Activated CD4-positive, alpha-beta T cell treated with anti-CD3 and anti-CD28 coated beads for 36 hours (primary cell): Measurements from ENCODE around the gene ZNF319. TPM values are rescaled to one million over a fixed set of nuclear protein-coding genes. Genes with fewer than 3 reads are reported as not detected.

Experiments
- ATAC-seq: fragments of 200-7000 bp; cut with Tn5 transposase; one replicate; pipeline ENCODE4 v1.10.0; 2021; ENCODE audit warnings: mild to moderate bottlenecking, moderate library complexity
- CTCF ChIA-PET: fragments of 350-600 bp; sonication (Branson Sonifier 250); formaldehyde crosslinking; loops from one replicate; lab custom pipeline; 2021; ENCODE audit warnings: antibody characterized with exemption; lab: Charles Lee
- POLR2A ChIA-PET: fragments of 350-600 bp; sonication (Branson Sonifier 250); formaldehyde crosslinking; loops from one replicate; lab custom pipeline; 2021; ENCODE audit warnings: antibody characterized with exemption, inconsistent platforms; lab: Charles Lee
- DNase-seq: peaks from one replicate; pipeline ENCODE4 v3.0.0-alpha.2; 2020
- H3K27ac Mint-ChIP-seq: one replicate; pipeline ENCODE4 v1.8.0; 2021; ENCODE audit warnings: mixed read lengths
- H3K27me3 Mint-ChIP-seq: one replicate; pipeline ENCODE4 v1.8.0; 2021; ENCODE audit warnings: mixed read lengths
- H3K36me3 Mint-ChIP-seq: one replicate; pipeline ENCODE4 v1.8.0; 2021; ENCODE audit warnings: low read depth, mixed read lengths
- H3K4me1 Mint-ChIP-seq: one replicate; pipeline ENCODE4 v1.8.0; 2021; ENCODE audit warnings: mixed read lengths
- H3K4me3 Mint-ChIP-seq: one replicate; pipeline ENCODE4 v1.8.0; 2021; ENCODE audit warnings: mild to moderate bottlenecking, moderate library complexity, mixed read lengths
- H3K9me3 Mint-ChIP-seq: one replicate; pipeline ENCODE4 v1.8.0; 2021; ENCODE audit warnings: low read depth, mixed read lengths
- intact Hi-C, 2 experiments: fragments of 100-400 bp; cut with DNase I in 1 of 2; cut with micrococcal nuclease in 1 of 2; formaldehyde crosslinking; loops; one replicate each; pipeline versions ENCODE4 v1.14.2 to v1.15.1; 2022 to 2024; cut with DNase I, micrococcal nuclease
- total RNA-seq, 2 experiments: library from RNA; stranded (reverse); gene quantifications; one replicate each; pipeline ENCODE4 v1.2.3, GENCODE V29; 2021

Gene ZNF319
- total RNA-seq, 2 experiments from 2014 or later, result 5.3 to 6.6 TPM

GRCh38 chr16:57950382-57950781 lies 50.1 kb downstream of the ZNF319 start:
- DNase-seq (no peak), ATAC-seq (no peak)
- intact Hi-C loops, result no loop called here
- Mint-ChIP-seq H3K36me3 (no peaks in the 10 kb centered on the region), H3K4me1 (no peaks in the 10 kb centered on the region), H3K27ac (no peak overlapping the region), H3K4me3 (no peak overlapping the region), H3K27me3 (no peaks in the 10 kb centered on the region), H3K9me3 (no peaks in the 10 kb centered on the region)
- POLR2A ChIA-PET, result no interaction called here
- CTCF ChIA-PET, result no interaction called here

GRCh38 chr16:57949595-57950238 lies 50.8 kb downstream of the ZNF319 start:
- ATAC-seq, result no peak
- Mint-ChIP-seq H3K4me1 (no peaks in the 10 kb centered on the region), H3K9me3 (no peaks in the 10 kb centered on the region), H3K4me3 (no peak overlapping the region), H3K36me3 (no peaks in the 10 kb centered on the region), H3K27ac (no peak overlapping the region), H3K27me3 (no peaks in the 10 kb centered on the region)
- DNase-seq, result no peak
- ChIA-PET CTCF (interaction anchor here (0.5 kb wide), 1 partner anchor 59 kb away, joined by 3 read pairs; no protein-coding TSS in a partner anchor), POLR2A (no interaction called here)
- intact Hi-C loops, result no loop called here

DNA sequence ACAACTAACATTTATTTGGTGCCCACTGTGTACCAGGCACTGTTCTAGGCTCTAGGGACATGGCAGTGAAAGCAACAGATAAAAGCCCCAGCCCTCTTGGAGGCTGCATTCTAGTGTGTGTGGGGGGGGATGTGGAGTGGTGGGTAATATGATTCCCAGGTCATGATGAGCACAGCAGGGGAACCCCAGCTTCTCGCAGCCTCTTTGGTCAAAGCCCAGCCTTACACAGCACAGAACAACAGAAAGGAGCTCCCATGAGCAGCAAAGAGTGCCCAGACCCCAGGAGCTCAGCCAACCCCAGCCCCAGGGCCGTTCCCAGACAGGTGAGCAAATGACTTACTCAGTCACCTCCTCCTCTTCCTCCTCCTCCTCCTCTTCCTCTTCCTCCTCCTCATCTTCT lies 51.5 kb downstream of the ZNF319 start:
- intact Hi-C loops, result no loop called here
- Mint-ChIP-seq H3K9me3 (no peaks in the 10 kb centered on the region), H3K27me3 (no peaks in the 10 kb centered on the region), H3K36me3 (no peaks in the 10 kb centered on the region), H3K4me3 (no peak overlapping the region), H3K27ac (no peak overlapping the region), H3K4me1 (no peaks in the 10 kb centered on the region)
- POLR2A ChIA-PET, result no interaction called here
- ATAC-seq (no peak), DNase-seq (no peak)
- CTCF ChIA-PET, result interaction anchor here (0.5 kb wide), 1 partner anchor 60 kb away, joined by 3 read pairs; no protein-coding TSS in a partner anchor

DNA sequence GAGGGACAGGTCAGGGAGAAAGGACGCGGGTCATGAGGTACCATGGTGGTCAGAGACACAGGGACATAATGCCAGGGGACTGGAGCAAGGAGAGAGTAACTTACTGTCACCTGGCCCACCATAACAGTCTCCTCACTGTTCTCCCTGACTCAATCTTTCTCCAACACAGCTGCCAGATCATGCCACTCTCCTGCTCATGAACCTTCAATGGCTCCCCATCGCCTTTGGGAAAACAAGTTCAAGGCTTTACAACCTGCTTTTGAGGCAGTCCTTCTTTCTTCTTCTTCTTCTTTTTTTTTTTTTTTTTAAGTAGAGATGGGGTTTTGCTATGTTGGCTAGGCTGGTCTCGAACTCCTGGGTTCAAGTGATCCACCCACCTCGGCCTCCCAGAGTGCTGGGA lies 52.4 kb downstream of the ZNF319 start:
- POLR2A ChIA-PET, result no interaction called here
- H3K27me3 Mint-ChIP-seq, result no peaks in the 10 kb centered on the region
- H3K36me3 Mint-ChIP-seq, result no peaks in the 10 kb centered on the region
- intact Hi-C loops, result no loop called here
- no peak overlapping the region for H3K4me3 Mint-ChIP-seq
- ATAC-seq, result no peak
- DNase-seq, result no peak
- no peaks in the 10 kb centered on the region for H3K9me3 Mint-ChIP-seq
- no peak overlapping the region for H3K27ac Mint-ChIP-seq
- no peaks in the 10 kb centered on the region for H3K4me1 Mint-ChIP-seq
- CTCF ChIA-PET, result no interaction called here

DNA sequence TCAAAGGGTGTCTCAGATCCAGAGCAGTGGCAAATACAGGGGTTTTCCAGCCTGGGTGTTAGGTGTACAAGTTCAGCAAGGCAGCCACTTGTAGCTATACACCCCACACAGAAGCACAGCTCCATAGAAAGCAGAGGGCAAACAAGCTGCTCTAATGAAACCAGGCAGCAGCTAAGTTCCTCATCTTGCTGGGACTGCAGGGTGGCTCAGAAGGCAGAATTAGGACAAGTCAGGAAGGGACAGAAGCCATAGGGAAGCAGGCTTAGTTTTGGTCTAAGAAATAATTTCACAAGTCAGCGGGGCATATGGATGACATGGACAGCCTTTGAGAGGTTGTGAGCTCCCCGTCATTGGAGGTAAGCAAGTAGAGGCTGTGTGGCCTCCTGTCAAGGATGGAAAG lies 53.2 kb downstream of the ZNF319 start:
- ATAC-seq (no peak), DNase-seq (no peak)
- H3K9me3 Mint-ChIP-seq, result no peaks in the 10 kb centered on the region
- POLR2A ChIA-PET, result no interaction called here
- H3K27me3 Mint-ChIP-seq, result no peaks in the 10 kb centered on the region
- H3K4me3 Mint-ChIP-seq, result no peak overlapping the region
- CTCF ChIA-PET, result no interaction called here
- H3K36me3 Mint-ChIP-seq, result no peaks in the 10 kb centered on the region
- no peaks in the 10 kb centered on the region for H3K4me1 Mint-ChIP-seq
- H3K27ac Mint-ChIP-seq, result no peak overlapping the region
- intact Hi-C loops, result no loop called here

DNA sequence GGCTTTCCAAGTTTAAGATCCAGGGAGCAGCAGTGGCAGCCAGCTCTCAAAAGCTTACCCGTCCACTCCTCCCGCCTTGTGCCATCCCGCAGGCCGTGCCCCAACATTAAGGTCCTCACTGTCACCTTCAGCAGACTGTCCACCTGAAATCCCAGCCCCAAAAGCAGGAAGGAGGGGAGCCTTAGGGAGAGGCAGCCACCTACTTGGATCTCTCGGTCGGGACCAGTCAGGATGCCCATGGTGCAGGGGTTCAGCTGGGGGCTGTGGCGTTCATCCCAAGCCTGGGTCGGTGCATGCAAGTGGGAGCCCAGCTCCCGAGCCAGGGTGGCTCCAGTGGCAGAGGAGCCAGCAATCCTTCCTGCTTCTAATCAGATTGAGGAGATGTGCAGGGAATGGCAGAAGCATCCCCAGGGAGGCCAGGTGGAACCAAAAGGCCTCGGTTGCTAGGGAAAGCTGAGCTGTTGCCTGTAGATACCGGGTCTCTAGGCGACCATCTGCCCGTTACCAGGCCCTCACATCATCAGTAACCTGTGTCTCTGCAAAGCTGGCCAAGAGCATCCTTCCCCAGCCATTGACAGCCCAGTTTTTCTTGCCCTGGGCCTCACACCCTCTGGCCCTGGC lies 54.2 kb downstream of the ZNF319 start:
- Mint-ChIP-seq H3K9me3 (no peaks in the 10 kb centered on the region), H3K4me1 (no peaks in the 10 kb centered on the region), H3K27me3 (no peaks in the 10 kb centered on the region), H3K27ac (no peak overlapping the region), H3K4me3 (no peak overlapping the region), H3K36me3 (no peaks in the 10 kb centered on the region)
- CTCF ChIA-PET, result interaction anchor here (1.3 kb wide), 1 partner anchor 10 kb away, joined by 3 read pairs; no protein-coding TSS in a partner anchor
- POLR2A ChIA-PET, result no interaction called here
- no peak for ATAC-seq
- intact Hi-C loops, result no loop called here
- no peak for DNase-seq

DNA sequence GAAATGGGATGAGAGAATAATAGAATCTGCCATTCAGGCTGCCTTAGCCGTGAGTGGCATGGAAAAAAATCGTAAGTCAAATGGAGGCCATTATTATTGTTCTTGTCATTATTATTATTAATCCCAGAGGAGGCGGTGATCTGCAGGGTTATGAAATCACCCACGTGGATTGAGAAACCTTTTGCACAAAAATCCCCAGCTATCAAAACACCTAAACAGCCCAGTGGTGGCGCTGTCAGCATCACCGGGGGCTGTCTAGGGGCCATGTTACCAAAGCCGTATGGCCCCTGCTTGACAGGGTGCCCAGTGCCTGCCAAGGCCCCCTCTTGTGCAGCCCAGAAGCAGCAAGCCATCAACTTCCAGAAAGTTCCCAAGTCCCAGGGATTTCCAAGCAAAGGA lies 54.7 kb downstream of the ZNF319 start:
- ChIA-PET CTCF (interaction anchor here (1.3 kb wide), 1 partner anchor 10 kb away, joined by 3 read pairs; no protein-coding TSS in a partner anchor), POLR2A (no interaction called here)
- ATAC-seq (no peak), DNase-seq (no peak)
- Mint-ChIP-seq H3K27me3 (no peaks in the 10 kb centered on the region), H3K36me3 (no peaks in the 10 kb centered on the region), H3K4me1 (no peaks in the 10 kb centered on the region), H3K27ac (no peak overlapping the region), H3K9me3 (no peaks in the 10 kb centered on the region), H3K4me3 (no peak overlapping the region)
- intact Hi-C loops, result no loop called here

- Mint-ChIP-seq H3K9me3 (no peaks in the 10 kb centered on the region), H3K36me3 (no peaks in the 10 kb centered on the region), H3K27me3 (no peaks in the 10 kb centered on the region), H3K4me3 (no peak overlapping the region), H3K4me1 (no peaks in the 10 kb centered on the region), H3K27ac (no peak overlapping the region)
- CTCF ChIA-PET, result interaction anchor here (0.6 to 1.3 kb wide), 2 partner anchors 11 to 200 kb away, joined by 3 read pairs; no protein-coding TSS in a partner anchor
- DNase-seq (no peak), ATAC-seq (no peak)
- intact Hi-C loops, result loop anchor here in 1 of 2 experiments (1.0 kb wide), 1 partner anchor 27 kb away; no protein-coding TSS in a partner anchor
- POLR2A ChIA-PET, result no interaction called here
These were observed 55.3 kb downstream of the ZNF319 start for GRCh38 chr16:57944970-57945739.

Other genes with a start within 250 kb of the ZNF319 start
- under 1 TPM; 0.32 to 0.66 TPM for gene KIFC3, start 198.2 kb downstream of the ZNF319 start, total RNA-seq
- gene CNGB1, start 29.5 kb downstream of the ZNF319 start, total RNA-seq, result not detected
- gene USB1, start 735 bp upstream of the ZNF319 start, total RNA-seq, result 10 to 100 TPM; 37.3 to 38.5 TPM
- under 1 TPM; 0.19 to 0.43 TPM for gene MMP15, start 25.1 kb upstream of the ZNF319 start, total RNA-seq
- 10 to 100 TPM; 45.9 to 48.7 TPM for gene CFAP20, start 128.7 kb upstream of the ZNF319 start, total RNA-seq
- 10 to 100 TPM; 85.9 to 92.2 TPM for gene CSNK2A2, start 197.4 kb upstream of the ZNF319 start, total RNA-seq